Prostate gland (tissue), 2 donors: Measurements from ENCODE around the gene PTMA. TPM values are rescaled to one million over a fixed set of nuclear protein-coding genes. Genes with fewer than 3 reads are reported as not detected.

Experiments used
- DNase-seq: peaks from one replicate; pipeline ENCODE4 v3.0.0-alpha.2; 2019; ENCODE audit warnings: low spot score
- H3K27ac ChIP-seq, 2 donors: fragments of 200-600 bp; sonication (generic); 2 replicates each; pipeline ENCODE4 v1.5.1; 2017 to 2019
- H3K27me3 ChIP-seq: fragments of 200-600 bp; sonication (generic); replicated peaks from 2 replicates; pipeline ENCODE4 v1.5.1; 2019; ENCODE audit not compliant: insufficient read depth
- H3K36me3 ChIP-seq, 2 donors: fragments of 200-600 bp; sonication (generic); 1 replicate in 1 of 2; 2 replicates in 1 of 2; pipeline versions ENCODE4 v1.5.1 to v1.8.1; 2017 to 2019
- H3K4me1 ChIP-seq: fragments of 200-600 bp; sonication (generic); replicated peaks from 2 replicates; pipeline ENCODE4 v1.5.1; 2019
- H3K4me3 ChIP-seq, 2 donors: fragments of 200-600 bp; sonication (generic); 2 replicates each; pipeline ENCODE4 v1.5.1; 2017 to 2019
- H3K9me3 ChIP-seq: fragments of 200-600 bp; sonication (generic); 2 replicates; pipeline ENCODE4 v1.5.1; 2017
- CTCF ChIP-seq, 4 experiments: fragments of 200-600 bp in 2 of 4; fragments of 450-650 bp in 2 of 4; sonication (generic) in 2 of 4; IDR thresholded peaks; 1 replicate in 3 of 4; 2 replicates in 1 of 4; pipeline ENCODE4 v1.5.1; 2016 to 2019; ENCODE audit warnings: antibody characterized with exemption in 4 of 4, mild to moderate bottlenecking in 2 of 4, moderate library complexity in 2 of 4
- POLR2A ChIP-seq: fragments of 450-650 bp; IDR thresholded peaks from one replicate; pipeline ENCODE4 v1.6.1; 2016; ENCODE audit warnings: antibody characterized with exemption, mild to moderate bottlenecking
- POLR2AphosphoS5 ChIP-seq: sonication (generic); formaldehyde crosslinking; IDR thresholded peaks from one replicate; pipeline ENCODE4 v1.6.1; 2017; ENCODE audit warnings: antibody characterized with exemption
- whole genome bisulfite sequencing: methylation state at CpG from one replicate; pipeline ENCODE4 v1.1.5; 2018; 5-methylcytosine and 5-hydroxymethylcytosine counted together
- intact Hi-C: fragments of 100-400 bp; cut with DNase I; formaldehyde crosslinking; loops from one replicate; pipeline ENCODE4 v1.14.2; 2022
- total RNA-seq, 2 donors: library from RNA; depleted of rRNA; stranded (reverse); fragments of >200 nt; gene quantifications; one replicate each; pipeline ENCODE4 v1.1.0, GENCODE V29; 2016

The PTMA gene
- total RNA-seq, 2 donors from 2014 or later, result 418 to 613 TPM

GRCh38 chr2:231671270-231672050, 36.9 kb upstream of the PTMA start:
- H3K4me1 ChIP-seq, result no peaks in the 10 kb centered on the region
- H3K36me3 ChIP-seq, result no peaks in the 10 kb centered on the region
- no peak for DNase-seq
- TF ChIP-seq POLR2A, result no peak
- TF ChIP-seq CTCF (IDR thresholded peaks at IDR 0.05), result no peak
- no peak for TF ChIP-seq POLR2AphosphoS5
- H3K9me3 ChIP-seq, result no peaks in the 10 kb centered on the region
- WGBS, result 57% methylated on average over 17 of the region's 17 CpGs
- H3K27me3 ChIP-seq, result no peaks in the 10 kb centered on the region
- H3K27ac ChIP-seq, result peak overlapping the region; percentile 18 to 47
- H3K4me3 ChIP-seq, result no peak overlapping the region
- intact Hi-C loops, result no loop called here

- Histone ChIP-seq H3K27ac (peak overlapping the region; percentile 67 to 73), H3K4me1 (no peaks in the 10 kb centered on the region), H3K9me3 (no peaks in the 10 kb centered on the region), H3K27me3 (no peaks in the 10 kb centered on the region), H3K4me3 (no peak overlapping the region), H3K36me3 (no peaks in the 10 kb centered on the region)
- WGBS, result 55% methylated on average over 20 of the region's 20 CpGs
- TF ChIP-seq POLR2AphosphoS5, result no peak
- TF ChIP-seq CTCF (IDR thresholded peaks at IDR 0.05), result no peak
- TF ChIP-seq POLR2A, result no peak
- DNase-seq, result no peak
- intact Hi-C loops, result no loop called here
Observed at GRCh38 chr2:231672617-231673347, 35.5 kb upstream of the PTMA start.

GRCh38 chr2:231673348-231673770, 35.0 kb upstream of the PTMA start:
- no peak overlapping the region for H3K4me3 ChIP-seq
- no peaks in the 10 kb centered on the region for H3K4me1 ChIP-seq
- intact Hi-C loops, result no loop called here
- H3K36me3 ChIP-seq, result no peaks in the 10 kb centered on the region
- no peak for DNase-seq
- H3K9me3 ChIP-seq, result no peaks in the 10 kb centered on the region
- H3K27me3 ChIP-seq, result no peaks in the 10 kb centered on the region
- WGBS, result 71% methylated on average over 6 of the region's 6 CpGs
- peak overlapping the region; percentile 67 to 73 for H3K27ac ChIP-seq
- no peak for TF ChIP-seq POLR2AphosphoS5
- TF ChIP-seq POLR2A, result no peak
- no peak for TF ChIP-seq CTCF (IDR thresholded peaks at IDR 0.05)

- Histone ChIP-seq H3K4me3 (no peak overlapping the region), H3K9me3 (no peaks in the 10 kb centered on the region), H3K27ac (peak overlapping the region; percentile 67 to 73), H3K4me1 (no peaks in the 10 kb centered on the region), H3K36me3 (no peaks in the 10 kb centered on the region), H3K27me3 (no peaks in the 10 kb centered on the region)
- DNase-seq, result peak; percentile 39
- WGBS, result 21% methylated on average over 20 of the region's 20 CpGs
- TF ChIP-seq POLR2A (no peak), POLR2AphosphoS5 (peak; percentile 17), CTCF (IDR thresholded peaks at IDR 0.05) (peak; percentile 59 to 93 (median 78))
- intact Hi-C loops, result loop anchor here (1.0 kb wide), 2 partner anchors 36 to 62 kb away; no protein-coding TSS in a partner anchor
Observed at GRCh38 chr2:231674587-231675338, 33.6 kb upstream of the PTMA start.
